Skeletal muscle satellite cell (primary cell): ENCODE data around the gene CREBBP.

Experiments used
- H3K27me3 ChIP-seq: 2 replicates; pipeline ENCODE4 v1.7.0; 2013; ENCODE audit warnings: low read length; ENCODE audit not compliant: control insufficient read depth, insufficient read depth
- H3K36me3 ChIP-seq: 2 replicates; pipeline ENCODE4 v1.7.0; 2013; ENCODE audit warnings: mild to moderate bottlenecking, control low read depth, low read length; ENCODE audit not compliant: insufficient read depth
- H3K4me1 ChIP-seq: 2 replicates; pipeline ENCODE4 v1.7.0; 2013; ENCODE audit warnings: low read length; ENCODE audit not compliant: control insufficient read depth, insufficient read depth
- H3K4me2 ChIP-seq: 2 replicates; pipeline ENCODE4 v1.7.0; 2013; ENCODE audit warnings: mild to moderate bottlenecking, low read length
- H3K4me3 ChIP-seq: 2 replicates; pipeline ENCODE4 v1.7.0; 2013; ENCODE audit warnings: low read length
- H3K9ac ChIP-seq: 2 replicates; pipeline ENCODE4 v1.7.0; 2013; ENCODE audit warnings: mild to moderate bottlenecking, low read depth, low read length, moderate library complexity
- H3K9me3 ChIP-seq: replicated peaks from 2 replicates; pipeline ENCODE4 v1.7.0; 2013; ENCODE audit warnings: mild to moderate bottlenecking, control low read depth, low read length

Gene CREBBP

GRCh38 chr16:3878610-3879009 is 1.9 kb downstream of the CREBBP start:
- peak overlapping the region; percentile 92 for H3K4me3 ChIP-seq
- H3K4me1 ChIP-seq = peaks cover 23% of the 10 kb centered on the region
- peaks cover 3% of the 10 kb centered on the region for H3K36me3 ChIP-seq
- peak overlapping the region; percentile 98 for H3K4me2 ChIP-seq
- peak overlapping the region; percentile 78 for H3K9ac ChIP-seq
- no peaks in the 10 kb centered on the region for H3K27me3 ChIP-seq
- no peaks in the 10 kb centered on the region for H3K9me3 ChIP-seq

DNA sequence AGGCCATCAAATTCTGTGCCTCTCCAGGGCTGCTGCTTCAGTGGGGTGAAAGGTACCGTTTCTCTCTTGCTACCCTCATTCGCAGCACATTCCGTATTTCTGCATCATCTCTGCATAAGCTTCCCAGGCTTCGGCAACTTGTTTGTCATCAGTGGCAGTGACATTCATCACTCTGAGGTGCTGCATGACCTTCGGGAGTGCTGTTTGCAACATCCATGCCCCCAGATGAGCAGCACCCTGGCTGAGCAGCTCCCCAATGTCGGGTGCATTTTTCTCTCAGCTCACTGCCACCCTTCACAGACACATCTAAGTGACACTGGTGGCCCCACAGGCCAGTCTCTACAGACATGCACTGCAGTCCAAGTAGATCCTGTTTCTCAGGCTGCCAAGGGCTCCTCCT is 3.8 kb downstream of the CREBBP start:
- Histone ChIP-seq H3K27me3 (no peaks in the 10 kb centered on the region), H3K4me3 (peak overlapping the region; percentile 9), H3K4me2 (peak overlapping the region; percentile 48), H3K36me3 (peaks cover 3% of the 10 kb centered on the region), H3K4me1 (peaks cover 36% of the 10 kb centered on the region), H3K9me3 (no peaks in the 10 kb centered on the region), H3K9ac (no peak overlapping the region)

- Histone ChIP-seq H3K36me3 (peaks cover 3% of the 10 kb centered on the region), H3K4me3 (no peak overlapping the region), H3K4me1 (peaks cover 36% of the 10 kb centered on the region), H3K4me2 (peak overlapping the region; percentile 48), H3K27me3 (no peaks in the 10 kb centered on the region), H3K9ac (no peak overlapping the region), H3K9me3 (no peaks in the 10 kb centered on the region)
Observed at GRCh38 chr16:3876160-3876559, 4.4 kb downstream of the CREBBP start.

DNA sequence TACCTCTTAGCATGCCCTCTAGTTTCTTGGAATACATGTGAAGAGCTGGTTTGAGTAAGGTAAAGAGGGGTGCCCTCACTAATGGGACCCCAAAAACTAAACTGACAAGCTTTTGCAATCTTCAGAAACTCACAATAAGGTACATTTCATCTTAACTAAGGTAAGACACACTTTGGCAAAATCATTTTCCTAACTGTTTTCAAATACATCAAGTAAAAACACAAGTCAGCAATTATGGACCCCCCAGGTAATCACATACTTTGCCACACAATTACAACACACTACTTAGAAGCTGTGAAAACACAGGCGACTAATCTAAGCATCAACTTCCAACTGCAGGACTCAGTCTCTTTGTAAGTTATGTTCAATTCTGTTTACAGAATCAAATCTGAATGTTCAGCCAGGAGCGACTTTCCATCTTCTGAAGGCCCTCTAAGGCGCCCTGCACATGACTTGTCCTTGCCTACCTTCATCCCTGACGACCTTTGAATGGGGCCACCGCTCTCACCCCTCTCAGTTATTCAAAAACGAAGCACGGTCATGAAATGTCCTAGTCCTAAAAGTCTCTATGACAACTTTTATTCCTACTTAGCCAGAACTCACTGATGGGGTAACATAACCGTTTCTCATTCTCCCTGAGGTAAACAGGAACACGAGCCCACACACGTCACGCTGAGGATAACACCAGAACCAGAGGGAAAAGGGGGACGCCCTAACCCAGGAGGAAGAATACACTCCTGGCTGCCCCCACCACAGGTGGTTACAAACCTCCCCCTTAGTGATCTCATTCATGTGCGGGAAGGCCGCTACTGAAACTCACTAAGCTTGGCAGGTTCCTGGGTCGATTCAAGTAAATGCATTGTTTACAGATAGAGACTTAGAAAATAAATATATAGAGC is 5.5 kb downstream of the CREBBP start:
- no peaks in the 10 kb centered on the region for H3K9me3 ChIP-seq
- H3K9ac ChIP-seq = no peak overlapping the region
- peaks cover 45% of the 10 kb centered on the region for H3K4me1 ChIP-seq
- no peak overlapping the region for H3K4me2 ChIP-seq
- no peaks in the 10 kb centered on the region for H3K27me3 ChIP-seq
- H3K36me3 ChIP-seq = peaks cover 3% of the 10 kb centered on the region
- no peak overlapping the region for H3K4me3 ChIP-seq

- Histone ChIP-seq H3K4me3 (no peak overlapping the region), H3K4me1 (peaks cover 45% of the 10 kb centered on the region), H3K4me2 (no peak overlapping the region), H3K9me3 (no peaks in the 10 kb centered on the region), H3K9ac (no peak overlapping the region), H3K27me3 (no peaks in the 10 kb centered on the region), H3K36me3 (peaks cover 3% of the 10 kb centered on the region)
Observed at GRCh38 chr16:3874242-3874641, 6.3 kb downstream of the CREBBP start.

GRCh38 chr16:3873482-3874173 is 6.9 kb downstream of the CREBBP start:
- no peak overlapping the region for H3K4me3 ChIP-seq
- no peak overlapping the region for H3K9ac ChIP-seq
- no peaks in the 10 kb centered on the region for H3K27me3 ChIP-seq
- H3K9me3 ChIP-seq = no peaks in the 10 kb centered on the region
- no peak overlapping the region for H3K4me2 ChIP-seq
- peaks cover 3% of the 10 kb centered on the region for H3K36me3 ChIP-seq
- H3K4me1 ChIP-seq = peaks cover 47% of the 10 kb centered on the region

DNA sequence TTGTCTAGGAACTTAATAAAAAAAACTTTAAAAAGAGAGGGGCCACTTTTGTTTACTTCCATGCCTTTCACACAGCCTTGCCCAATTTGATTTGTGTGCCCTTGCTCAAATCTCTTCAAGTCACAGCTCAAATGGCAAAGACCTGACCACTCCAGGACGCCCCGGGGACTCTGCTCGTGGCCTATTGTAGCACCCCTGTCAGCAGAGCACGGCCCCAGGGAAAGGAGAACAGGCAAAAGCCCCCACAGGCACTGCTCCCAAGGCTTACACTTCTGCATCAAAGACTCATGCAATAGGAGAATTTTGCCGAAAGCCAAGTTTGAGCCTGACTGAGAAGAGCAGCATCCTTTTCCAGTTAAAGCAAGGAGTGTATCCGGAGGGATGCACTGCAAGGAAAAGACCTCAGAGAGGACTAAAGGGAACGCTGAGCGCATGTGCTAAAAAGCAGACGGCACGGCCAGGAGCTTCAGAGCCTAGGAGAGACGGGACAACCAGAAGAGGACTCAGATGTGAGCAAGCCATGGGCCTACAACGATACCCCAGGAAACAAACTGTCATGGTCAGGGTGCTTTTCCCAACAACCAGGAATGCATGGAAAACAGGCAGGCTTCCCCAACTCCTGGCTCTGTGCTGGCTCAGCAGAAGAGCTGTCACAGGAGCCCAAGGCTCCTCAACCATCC is 8.2 kb downstream of the CREBBP start:
- Histone ChIP-seq H3K4me1 (peaks cover 40% of the 10 kb centered on the region), H3K36me3 (peaks cover 3% of the 10 kb centered on the region), H3K27me3 (no peaks in the 10 kb centered on the region), H3K9ac (no peak overlapping the region), H3K4me2 (peak overlapping the region; percentile 44), H3K4me3 (no peak overlapping the region), H3K9me3 (no peaks in the 10 kb centered on the region)

DNA sequence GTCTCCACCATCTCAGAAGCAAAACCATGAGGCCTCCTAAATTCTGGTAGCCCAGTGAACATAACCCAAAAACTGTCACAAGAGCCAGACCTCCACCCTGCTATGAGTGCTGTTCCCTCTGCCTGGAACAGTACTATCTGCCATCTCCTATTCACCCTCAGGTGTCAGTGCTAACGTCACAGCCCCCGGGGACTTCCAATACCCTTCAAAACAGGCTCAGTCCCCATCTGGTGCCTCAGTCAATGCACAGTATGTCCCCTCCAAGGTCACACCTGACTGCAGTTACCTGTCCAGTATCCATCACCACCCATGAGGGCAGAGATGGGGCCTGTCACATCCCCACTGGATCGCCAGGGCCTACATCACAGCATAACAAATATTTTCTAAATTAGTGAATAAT is 11.5 kb downstream of the CREBBP start:
- Histone ChIP-seq H3K4me1 (peaks cover 32% of the 10 kb centered on the region), H3K9me3 (no peaks in the 10 kb centered on the region), H3K9ac (no peak overlapping the region), H3K4me2 (no peak overlapping the region), H3K4me3 (no peak overlapping the region), H3K27me3 (no peaks in the 10 kb centered on the region), H3K36me3 (no peaks in the 10 kb centered on the region)

DNA sequence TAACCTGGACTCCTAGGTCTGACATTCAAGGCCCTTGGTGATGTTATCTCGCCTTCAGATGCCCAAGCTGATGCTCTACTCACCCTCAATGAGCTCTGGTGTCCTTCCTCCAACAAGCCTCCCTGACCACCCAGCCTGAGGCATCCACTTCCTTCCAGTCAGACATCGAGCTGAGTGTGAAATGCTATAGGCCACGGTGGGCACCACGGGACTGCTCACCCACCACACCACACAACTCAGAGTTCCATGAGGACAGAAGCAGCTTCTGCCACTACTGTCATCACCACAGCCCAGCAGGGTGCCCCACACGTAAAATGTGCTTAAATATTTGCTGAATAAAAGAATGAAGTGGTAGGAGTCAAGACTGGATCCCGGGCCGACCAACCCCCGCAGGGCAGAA is 12.0 kb downstream of the CREBBP start:
- H3K4me3 ChIP-seq = no peak overlapping the region
- no peaks in the 10 kb centered on the region for H3K27me3 ChIP-seq
- no peaks in the 10 kb centered on the region for H3K9me3 ChIP-seq
- peaks cover 32% of the 10 kb centered on the region for H3K4me1 ChIP-seq
- no peak overlapping the region for H3K4me2 ChIP-seq
- H3K9ac ChIP-seq = no peak overlapping the region
- H3K36me3 ChIP-seq = no peaks in the 10 kb centered on the region

- Histone ChIP-seq H3K4me2 (no peak overlapping the region), H3K27me3 (no peaks in the 10 kb centered on the region), H3K4me1 (peaks cover 26% of the 10 kb centered on the region), H3K9ac (no peak overlapping the region), H3K9me3 (no peaks in the 10 kb centered on the region), H3K4me3 (no peak overlapping the region), H3K36me3 (no peaks in the 10 kb centered on the region)
Observed at GRCh38 chr16:3866703-3867431, 13.6 kb downstream of the CREBBP start.

DNA sequence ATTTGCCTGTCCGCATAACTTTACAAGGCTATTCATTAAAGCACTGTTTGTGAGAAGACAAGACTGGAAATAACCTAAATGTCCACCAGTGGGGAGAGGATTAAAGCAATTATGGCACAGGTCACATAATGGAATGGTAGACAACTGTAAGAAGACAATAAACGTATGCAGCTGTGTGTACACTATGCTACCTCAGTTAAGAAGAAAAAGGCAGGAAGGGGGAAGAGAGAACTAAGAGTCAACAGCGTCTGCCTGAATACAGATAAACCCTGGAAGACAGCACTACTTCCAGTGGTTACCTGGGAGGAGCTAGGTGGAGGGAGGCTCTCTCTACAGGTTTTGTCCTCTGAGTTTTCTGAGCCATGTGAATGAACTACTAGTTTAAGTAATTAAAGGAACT is 15.3 kb downstream of the CREBBP start:
- Histone ChIP-seq H3K4me3 (no peak overlapping the region), H3K4me1 (peaks cover 19% of the 10 kb centered on the region), H3K9me3 (no peaks in the 10 kb centered on the region)

More for the DNA sequence above, 15.3 kb downstream of the CREBBP start:
- no peaks in the 10 kb centered on the region for H3K36me3 ChIP-seq
- H3K9ac ChIP-seq = no peak overlapping the region
- no peaks in the 10 kb centered on the region for H3K27me3 ChIP-seq
- H3K4me2 ChIP-seq = no peak overlapping the region
